Measurements from ENCODE around the gene ECPAS. TPM values are rescaled to one million over a fixed set of nuclear protein-coding genes. Genes with fewer than 3 reads are reported as not detected.

The ECPAS gene
- total and polyA plus RNA-seq, 2 donors (not counting 1 experiment from before 2014, with no cell fraction given) = 12.9 to 69.5 TPM

DNA sequence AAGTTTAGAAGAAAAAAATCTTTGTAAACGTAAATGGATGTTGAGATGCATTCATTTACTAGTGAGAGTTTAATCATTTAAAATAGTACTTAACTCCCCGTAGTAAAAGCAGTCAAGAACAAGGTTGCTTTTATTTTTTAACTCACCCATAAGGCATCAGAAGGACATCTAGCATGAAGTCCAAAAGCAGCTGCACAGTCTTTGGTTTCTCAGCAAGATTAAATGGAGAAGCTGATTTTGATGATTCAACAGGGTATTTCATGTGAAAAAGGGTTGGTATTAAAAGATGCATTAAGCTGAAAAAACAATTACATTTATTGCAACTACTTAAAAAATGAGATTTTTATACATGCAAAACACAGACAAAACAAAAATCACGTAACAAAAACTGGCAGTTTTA lies 44.0 kb downstream of the ECPAS start:
- Histone ChIP-seq H3K9me3 (ENCODE audit: control extremely low read depth in 1 of 3, control insufficient read depth in 2 of 3, insufficient read depth in 1 of 3, low read length in 2 of 3) (no peaks in the 10 kb centered on the region), H3K79me2 (ENCODE audit: control insufficient read depth, insufficient read depth, low read length) (no peaks in the 10 kb centered on the region), H3K4me1 (ENCODE audit: control insufficient read depth in 2 of 2, insufficient read depth in 2 of 2, low read length in 2 of 2) (no peaks in the 10 kb centered on the region), H3K27me3 (replicated peaks in 1 of 4; ENCODE audit: control extremely low read depth in 1 of 4, control insufficient read depth in 3 of 4, insufficient read depth in 4 of 4, low read length in 3 of 4) (no peaks in the 10 kb centered on the region), H3K27ac (ENCODE audit: low read length in 2 of 2) (no peak overlapping the region), H4K20me1 (ENCODE audit: control insufficient read depth, insufficient read depth, low read length, poor library complexity, severe bottlenecking) (no peaks in the 10 kb centered on the region), H3K36me3 (replicated peaks in 1 of 2; ENCODE audit: control extremely low read depth in 1 of 2, control insufficient read depth in 1 of 2, extremely low read depth in 1 of 2, insufficient read depth in 2 of 2, low read length in 1 of 2) (peaks cover 9 to 38% of the 10 kb centered on the region in 2 experiments), H3K4me3 (ENCODE audit: control extremely low read depth in 1 of 5, extremely low read depth in 1 of 5, insufficient read depth in 1 of 5, low read depth in 2 of 5, low read length in 4 of 5) (no peak overlapping the region), H2AFZ (ENCODE audit: insufficient read depth, low read depth, low read length, poor library complexity, severe bottlenecking) (no peak overlapping the region), H3K4me2 (replicated peaks; ENCODE audit: low read depth, low read length, poor library complexity, severe bottlenecking) (no peak overlapping the region), H3K9ac (ENCODE audit: low read length) (no peak overlapping the region)
- intact Hi-C loops (cut with micrococcal nuclease) = no loop called here
- POLR2A ChIA-PET = no interaction called here
- CTCF ChIA-PET = interaction anchor here (0.7 kb wide), 1 partner anchor 1722 kb away, joined by 3 read pairs; no protein-coding TSS in a partner anchor
- H3K4me3 Mint-ChIP-seq = no peak overlapping the region
- DNase-seq (no peak), ATAC-seq (ENCODE audit: low read depth) (no peak)
- no peak overlapping the region for H3K27ac Mint-ChIP-seq
- no peak for TF ChIP-seq EZH2 (IDR thresholded peaks at IDR 0.05; ENCODE audit: borderline replicate concordance, insufficient read depth, low read depth, low read length, poor library complexity, severe bottlenecking)
- TF ChIP-seq CTCF (IDR thresholded peaks at IDR 0.05) = no peak
- no CpG with 5 or more reads among the region's 3 CpGs for WGBS (ENCODE audit: insufficient coverage)
- H3K27me3 Mint-ChIP-seq = no peaks in the 10 kb centered on the region
- H3K4me1 Mint-ChIP-seq = no peaks in the 10 kb centered on the region
- H3K9me3 Mint-ChIP-seq (ENCODE audit: insufficient read depth) = no peaks in the 10 kb centered on the region

DNA sequence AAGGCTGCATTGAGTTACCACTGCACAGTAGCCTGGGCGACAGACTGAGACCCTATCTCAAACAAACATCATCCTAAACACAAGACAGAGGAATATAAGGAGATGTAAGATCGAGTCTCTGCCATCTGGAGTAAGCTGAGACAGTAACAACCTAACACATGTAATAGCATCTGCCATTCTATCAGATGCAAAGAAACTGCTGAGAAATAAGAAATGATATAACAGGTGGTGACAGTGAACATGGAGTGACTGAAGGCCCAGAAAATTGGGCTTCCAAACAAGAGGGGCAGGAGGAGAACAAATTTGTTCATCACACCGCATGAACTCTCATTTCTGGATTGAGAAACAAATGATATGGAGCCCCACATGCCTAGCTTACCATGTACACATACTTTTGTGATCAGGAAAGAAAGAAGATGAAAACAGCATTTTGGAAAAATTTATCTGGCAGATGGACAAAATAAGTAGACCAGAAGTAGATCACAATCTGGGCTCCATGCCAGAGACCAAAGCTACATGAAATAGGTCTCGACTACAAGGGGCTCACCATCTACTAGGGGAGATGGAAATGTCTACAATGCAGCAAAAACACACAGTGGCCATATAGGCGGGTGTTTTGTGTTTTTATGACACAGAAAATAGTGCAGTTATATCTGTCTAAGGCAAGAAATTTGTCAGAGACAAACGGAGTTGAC lies 45.5 kb downstream of the ECPAS start:
- H3K9me3 Mint-ChIP-seq (ENCODE audit: insufficient read depth) = no peaks in the 10 kb centered on the region
- H3K27me3 Mint-ChIP-seq = no peaks in the 10 kb centered on the region
- peaks cover 9 to 31% of the 10 kb centered on the region in 2 experiments for H3K36me3 ChIP-seq (replicated peaks in 1 of 2; ENCODE audit: control extremely low read depth in 1 of 2, control insufficient read depth in 1 of 2, extremely low read depth in 1 of 2, insufficient read depth in 2 of 2, low read length in 1 of 2)
- ChIA-PET POLR2A (no interaction called here), CTCF (no interaction called here)
- H3K27me3 ChIP-seq (replicated peaks in 1 of 4; ENCODE audit: control extremely low read depth in 1 of 4, control insufficient read depth in 3 of 4, insufficient read depth in 4 of 4, low read length in 3 of 4) = no peaks in the 10 kb centered on the region
- no peak overlapping the region for H3K27ac ChIP-seq (ENCODE audit: low read length in 2 of 2)
- DNase-seq (no peak), ATAC-seq (ENCODE audit: low read depth) (no peak)
- H4K20me1 ChIP-seq (ENCODE audit: control insufficient read depth, insufficient read depth, low read length, poor library complexity, severe bottlenecking) = no peaks in the 10 kb centered on the region
- H3K9ac ChIP-seq (ENCODE audit: low read length) = no peak overlapping the region
- no peak overlapping the region for H2AFZ ChIP-seq (ENCODE audit: insufficient read depth, low read depth, low read length, poor library complexity, severe bottlenecking)
- TF ChIP-seq CTCF (IDR thresholded peaks at IDR 0.05) (no peak), EZH2 (IDR thresholded peaks at IDR 0.05; ENCODE audit: borderline replicate concordance, insufficient read depth, low read depth, low read length, poor library complexity, severe bottlenecking) (no peak)
- intact Hi-C loops (cut with micrococcal nuclease) = no loop called here
- no peaks in the 10 kb centered on the region for H3K4me1 ChIP-seq (ENCODE audit: control insufficient read depth in 2 of 2, insufficient read depth in 2 of 2, low read length in 2 of 2)
- 100% methylated on average over 1 of the region's 6 CpGs for WGBS (ENCODE audit: insufficient coverage)
- no peak overlapping the region for H3K4me3 Mint-ChIP-seq
- H3K4me1 Mint-ChIP-seq = no peaks in the 10 kb centered on the region
- no peaks in the 10 kb centered on the region for H3K79me2 ChIP-seq (ENCODE audit: control insufficient read depth, insufficient read depth, low read length)
- H3K9me3 ChIP-seq (ENCODE audit: control extremely low read depth in 1 of 3, control insufficient read depth in 2 of 3, insufficient read depth in 1 of 3, low read length in 2 of 3) = no peaks in the 10 kb centered on the region
- no peak overlapping the region for H3K4me3 ChIP-seq (ENCODE audit: control extremely low read depth in 1 of 5, extremely low read depth in 1 of 5, insufficient read depth in 1 of 5, low read depth in 2 of 5, low read length in 4 of 5)
- no peak overlapping the region for H3K27ac Mint-ChIP-seq
- H3K4me2 ChIP-seq (replicated peaks; ENCODE audit: low read depth, low read length, poor library complexity, severe bottlenecking) = no peak overlapping the region

Measured in B cell (primary cell).